ENCODE results near the gene RANGAP1. TPM values are rescaled to one million over a fixed set of nuclear protein-coding genes. Genes with fewer than 3 reads are reported as not detected.

Gene RANGAP1
- total and polyA plus RNA-seq, 2 of the 13 experiments (the other 11 are each of a cell fraction or from before 2014, with no cell fraction given) = 51.8 to 83.9 TPM

GRCh38 chr22:41223535-41223934 lies 62.5 kb downstream of the RANGAP1 start (continued):
- TF ChIP-seq UBTF (CRISPR knock-in tag; IDR thresholded peaks at IDR 0.05) (no peak; the same call in 1 of the 2 replicates), ZNF792 (CRISPR knock-in tag; IDR thresholded peaks at IDR 0.05) (no peak), HNRNPK (IDR thresholded peaks at IDR 0.05; ENCODE audit: low read depth, low read length, poor library complexity, severe bottlenecking) (no peak), ZNF251 (CRISPR knock-in tag; IDR thresholded peaks at IDR 0.05) (no peak), RARA (CRISPR knock-in tag; IDR thresholded peaks at IDR 0.05) (peak; percentile 58), EZH2 (conservative IDR thresholded peaks at IDR 0.05; ENCODE audit: low read depth, low read length) (no peak), ZNF331 (CRISPR knock-in tag; IDR thresholded peaks at IDR 0.05) (no peak), ZNF558 (CRISPR knock-in tag; IDR thresholded peaks at IDR 0.05; ENCODE audit: borderline replicate concordance) (no peak), MZF1 (CRISPR knock-in tag; IDR thresholded peaks at IDR 0.05; ENCODE audit: borderline replicate concordance) (no peak), RFX3 (CRISPR knock-in tag; IDR thresholded peaks at IDR 0.05) (no peak), NFIC (IDR thresholded peaks at IDR 0.05; ENCODE audit: low read length) (no peak), SAP130 (CRISPR knock-in tag; IDR thresholded peaks at IDR 0.05; ENCODE audit: low read depth) (peak; percentile 26; the same call in 1 of the 2 replicates), TFDP1 (CRISPR knock-in tag; IDR thresholded peaks at IDR 0.05; ENCODE audit: borderline replicate concordance) (no peak), FOXM1 (CRISPR knock-in tag; IDR thresholded peaks at IDR 0.05) (no peak), ZNF503 (CRISPR knock-in tag; IDR thresholded peaks at IDR 0.05) (no peak), BRD4 (CRISPR knock-in tag; IDR thresholded peaks at IDR 0.05) (0 out of 2 replicates have a peak, but pooled peaks have one; percentile 26), ZNF644 (CRISPR knock-in tag; IDR thresholded peaks at IDR 0.05; ENCODE audit: low read depth) (no peak), PAXIP1 (CRISPR knock-in tag; conservative IDR thresholded peaks at IDR 0.05) (peak; percentile 57; the same call in 1 of the 2 replicates), SAFB2 (CRISPR knock-in tag; IDR thresholded peaks at IDR 0.05; ENCODE audit: borderline replicate concordance, low read depth) (no peak), ZNF713 (CRISPR knock-in tag; IDR thresholded peaks at IDR 0.05) (no peak), TAF1 (CRISPR knock-in tag; IDR thresholded peaks at IDR 0.05) (no peak), NBN (conservative IDR thresholded peaks at IDR 0.05) (no peak), SNAPC5 (CRISPR knock-in tag; IDR thresholded peaks at IDR 0.05; ENCODE audit: borderline replicate concordance) (no peak), NR2F6 (IDR thresholded peaks at IDR 0.05) (peak; percentile 70), NR2F6 (CRISPR knock-in tag; IDR thresholded peaks at IDR 0.05) (peak; percentile 81)
